GM08714 (cell line): ENCODE measurements around the gene SSU72.
"Not testable (repeated sequence)": the region's sequence is repeated elsewhere in the genome, so short reads cannot be mapped to it uniquely, and the experiment has no call there.

ENCODE experiments used
- H3K4me3 ChIP-seq: fragments of 200-500 bp; sonication (Bioruptor generic); 2 replicates; pipeline ENCODE4 v1.5.1; 2014; ENCODE audit warnings: mild to moderate bottlenecking, low read length, inconsistent platforms
- ZNF274 ChIP-seq: IDR thresholded peaks from 2 replicates; pipeline ENCODE4 v1.6.1; 2012; ENCODE audit warnings: mild to moderate bottlenecking, low read depth, low read length

SSU72 gene

GRCh38 chr1:1511533-1512285 is 63.0 kb downstream of the SSU72 start, which contains the start of gene ATAD3A:
ATAD3A (plus strand) TSS chr1:1512162; CDS start chr1:1512269, 107 bp downstream.
- peak within 1 kb of the TSS; percentile 84 for H3K4me3 ChIP-seq
- TF ChIP-seq ZNF274 = no peak

GRCh38 chr1:1510912-1511532 is 63.6 kb downstream of the SSU72 start:
- TF ChIP-seq ZNF274 = no peak
- peak overlapping the region; percentile 79 for H3K4me3 ChIP-seq

- not testable (repeated sequence) for H3K4me3 ChIP-seq
Measured at GRCh38 chr1:1509465-1509850, 65.2 kb downstream of the SSU72 start.

- not testable (repeated sequence) for H3K4me3 ChIP-seq
Measured at GRCh38 chr1:1508775-1509464, 65.7 kb downstream of the SSU72 start.

GRCh38 chr1:1507305-1507704 is 67.4 kb downstream of the SSU72 start:
- H3K4me3 ChIP-seq = no peak overlapping the region
- no peak for TF ChIP-seq ZNF274

GRCh38 chr1:1505801-1506200 is 68.9 kb downstream of the SSU72 start:
- not testable (repeated sequence) for H3K4me3 ChIP-seq

GRCh38 chr1:1505366-1505798 is 69.3 kb downstream of the SSU72 start:
- H3K4me3 ChIP-seq = not testable (repeated sequence)

GRCh38 chr1:1504777-1505365 is 69.8 kb downstream of the SSU72 start:
- not testable (repeated sequence) for H3K4me3 ChIP-seq

GRCh38 chr1:1495461-1495975 is 79.1 kb downstream of the SSU72 start:
- not testable (repeated sequence) for H3K4me3 ChIP-seq

GRCh38 chr1:1494311-1494710 is 80.4 kb downstream of the SSU72 start:
- H3K4me3 ChIP-seq = not testable (repeated sequence)
